BLaER1 (cell line): Measurements from ENCODE around the gene ADCYAP1R1.

Experiments
- H3K27ac ChIP-seq: shearing (Covaris generic); formaldehyde crosslinking; 2 replicates; pipeline ENCODE4 v1.8.1; 2022
- H3K27me3 ChIP-seq: shearing (Covaris generic); formaldehyde crosslinking; 2 replicates; pipeline ENCODE4 v1.8.1; 2022
- H3K36me3 ChIP-seq: shearing (Covaris generic); formaldehyde crosslinking; 2 replicates; pipeline ENCODE4 v1.8.1; 2022
- H3K4me1 ChIP-seq: shearing (Covaris generic); formaldehyde crosslinking; 2 replicates; pipeline ENCODE4 v1.8.1; 2022
- H3K4me2 ChIP-seq: shearing (Covaris generic); formaldehyde crosslinking; 2 replicates; pipeline ENCODE4 v1.8.1; 2022
- H3K4me3 ChIP-seq: shearing (Covaris generic); formaldehyde crosslinking; 2 replicates; pipeline ENCODE4 v1.8.1; 2022
- H3K9ac ChIP-seq: shearing (Covaris generic); formaldehyde crosslinking; 2 replicates; pipeline ENCODE4 v1.8.1; 2022
- H3K9me3 ChIP-seq: shearing (Covaris generic); formaldehyde crosslinking; 2 replicates; pipeline ENCODE4 v1.8.1; 2022
- H4K20me1 ChIP-seq: shearing (Covaris generic); formaldehyde crosslinking; 2 replicates; pipeline ENCODE4 v1.8.1; 2022
- Cebpa-rat ChIP-seq: shearing (Covaris generic); IDR thresholded peaks from 2 replicates; pipeline ENCODE4 v1.8.1; 2022

ADCYAP1R1 gene

GRCh38 chr7:31109751-31110150 lies 57.6 kb downstream of the ADCYAP1R1 start:
- Histone ChIP-seq H3K4me2 (no peak overlapping the region), H4K20me1 (no peaks in the 10 kb centered on the region; the same call in 1 of the 2 replicates), H3K27me3 (no peaks in the 10 kb centered on the region), H3K4me1 (no peaks in the 10 kb centered on the region), H3K9ac (no peak overlapping the region), H3K9me3 (no peaks in the 10 kb centered on the region), H3K27ac (no peak overlapping the region), H3K36me3 (no peaks in the 10 kb centered on the region), H3K4me3 (no peak overlapping the region)
- TF ChIP-seq Cebpa-rat, result no peak

- Histone ChIP-seq H3K27me3 (no peaks in the 10 kb centered on the region), H3K4me1 (no peaks in the 10 kb centered on the region), H3K27ac (no peak overlapping the region), H4K20me1 (no peaks in the 10 kb centered on the region; the same call in 1 of the 2 replicates), H3K36me3 (no peaks in the 10 kb centered on the region), H3K9me3 (no peaks in the 10 kb centered on the region), H3K4me2 (no peak overlapping the region), H3K9ac (no peak overlapping the region), H3K4me3 (no peak overlapping the region)
- no peak for TF ChIP-seq Cebpa-rat
Measured at GRCh38 chr7:31110331-31111108, 58.4 kb downstream of the ADCYAP1R1 start.

- TF ChIP-seq Cebpa-rat, result no peak
- Histone ChIP-seq H3K27ac (no peak overlapping the region), H3K9me3 (no peaks in the 10 kb centered on the region), H3K36me3 (no peaks in the 10 kb centered on the region), H3K4me1 (no peaks in the 10 kb centered on the region), H3K9ac (no peak overlapping the region), H3K4me2 (no peak overlapping the region), H4K20me1 (no peaks in the 10 kb centered on the region; the same call in 1 of the 2 replicates), H3K27me3 (no peaks in the 10 kb centered on the region), H3K4me3 (no peak overlapping the region)
Measured at GRCh38 chr7:31111109-31111451, 59.0 kb downstream of the ADCYAP1R1 start.

- Histone ChIP-seq H3K27me3 (no peaks in the 10 kb centered on the region), H3K9ac (no peak overlapping the region), H3K4me1 (no peaks in the 10 kb centered on the region), H3K4me3 (no peak overlapping the region), H3K36me3 (no peaks in the 10 kb centered on the region), H3K9me3 (no peaks in the 10 kb centered on the region), H3K4me2 (no peak overlapping the region), H4K20me1 (no peaks in the 10 kb centered on the region; the same call in 1 of the 2 replicates), H3K27ac (no peak overlapping the region)
- TF ChIP-seq Cebpa-rat, result no peak
Measured at GRCh38 chr7:31113660-31114059, 61.6 kb downstream of the ADCYAP1R1 start.

- Histone ChIP-seq H3K4me3 (no peak overlapping the region), H3K9ac (no peak overlapping the region), H3K4me1 (no peaks in the 10 kb centered on the region), H3K4me2 (no peak overlapping the region), H3K9me3 (no peaks in the 10 kb centered on the region), H3K27me3 (no peaks in the 10 kb centered on the region), H3K36me3 (no peaks in the 10 kb centered on the region), H3K27ac (no peak overlapping the region), H4K20me1 (no peaks in the 10 kb centered on the region; the same call in 1 of the 2 replicates)
- TF ChIP-seq Cebpa-rat, result no peak
Measured at GRCh38 chr7:31114593-31115343, 62.7 kb downstream of the ADCYAP1R1 start.

- Histone ChIP-seq H4K20me1 (no peaks in the 10 kb centered on the region; the same call in 1 of the 2 replicates), H3K27me3 (no peaks in the 10 kb centered on the region), H3K9ac (no peak overlapping the region), H3K27ac (no peak overlapping the region), H3K9me3 (no peaks in the 10 kb centered on the region), H3K36me3 (no peaks in the 10 kb centered on the region), H3K4me3 (no peak overlapping the region), H3K4me1 (no peaks in the 10 kb centered on the region), H3K4me2 (no peak overlapping the region)
- no peak for TF ChIP-seq Cebpa-rat
Measured at GRCh38 chr7:31116615-31117014, 64.5 kb downstream of the ADCYAP1R1 start.

GRCh38 chr7:31119249-31119648 lies 67.1 kb downstream of the ADCYAP1R1 start:
- no peak overlapping the region for H3K9ac ChIP-seq
- no peaks in the 10 kb centered on the region; the same call in 1 of the 2 replicates for H4K20me1 ChIP-seq
- H3K4me3 ChIP-seq, result no peak overlapping the region
- no peaks in the 10 kb centered on the region for H3K36me3 ChIP-seq
- no peaks in the 10 kb centered on the region for H3K4me1 ChIP-seq
- H3K4me2 ChIP-seq, result no peak overlapping the region
- no peaks in the 10 kb centered on the region for H3K9me3 ChIP-seq
- H3K27ac ChIP-seq, result no peak overlapping the region
- H3K27me3 ChIP-seq, result no peaks in the 10 kb centered on the region
- no peak for TF ChIP-seq Cebpa-rat

- Histone ChIP-seq H3K36me3 (no peaks in the 10 kb centered on the region), H3K4me1 (no peaks in the 10 kb centered on the region), H3K27me3 (no peaks in the 10 kb centered on the region), H4K20me1 (no peaks in the 10 kb centered on the region), H3K9me3 (no peaks in the 10 kb centered on the region), H3K9ac (no peak overlapping the region), H3K27ac (no peak overlapping the region), H3K4me3 (no peak overlapping the region), H3K4me2 (no peak overlapping the region)
- TF ChIP-seq Cebpa-rat, result no peak
Measured at GRCh38 chr7:31120800-31121513, 68.8 kb downstream of the ADCYAP1R1 start.

GRCh38 chr7:31121601-31122000 lies 69.5 kb downstream of the ADCYAP1R1 start:
- Histone ChIP-seq H3K27me3 (no peaks in the 10 kb centered on the region), H3K4me3 (no peak overlapping the region), H3K9ac (no peak overlapping the region), H3K4me2 (no peak overlapping the region), H4K20me1 (no peaks in the 10 kb centered on the region), H3K36me3 (no peaks in the 10 kb centered on the region), H3K9me3 (no peaks in the 10 kb centered on the region), H3K27ac (no peak overlapping the region), H3K4me1 (no peaks in the 10 kb centered on the region)
- no peak for TF ChIP-seq Cebpa-rat

GRCh38 chr7:31122649-31123058 lies 70.5 kb downstream of the ADCYAP1R1 start:
- H4K20me1 ChIP-seq, result no peaks in the 10 kb centered on the region
- no peak overlapping the region for H3K9ac ChIP-seq
- H3K36me3 ChIP-seq, result no peaks in the 10 kb centered on the region
- TF ChIP-seq Cebpa-rat, result no peak
- no peak overlapping the region for H3K4me2 ChIP-seq
- H3K4me1 ChIP-seq, result no peaks in the 10 kb centered on the region
- H3K9me3 ChIP-seq, result no peaks in the 10 kb centered on the region
- no peaks in the 10 kb centered on the region for H3K27me3 ChIP-seq
- no peak overlapping the region for H3K27ac ChIP-seq
- no peak overlapping the region for H3K4me3 ChIP-seq
